ENCODE results near the gene AATK. TPM values are rescaled to one million over a fixed set of nuclear protein-coding genes. Genes with fewer than 3 reads are reported as not detected.

The AATK gene
- total and polyA plus RNA-seq, 10 of the 15 experiments (the other 5 are each of a cell fraction or from before 2014, with no cell fraction given): 0.04 TPM; not detected in 9

DNA sequence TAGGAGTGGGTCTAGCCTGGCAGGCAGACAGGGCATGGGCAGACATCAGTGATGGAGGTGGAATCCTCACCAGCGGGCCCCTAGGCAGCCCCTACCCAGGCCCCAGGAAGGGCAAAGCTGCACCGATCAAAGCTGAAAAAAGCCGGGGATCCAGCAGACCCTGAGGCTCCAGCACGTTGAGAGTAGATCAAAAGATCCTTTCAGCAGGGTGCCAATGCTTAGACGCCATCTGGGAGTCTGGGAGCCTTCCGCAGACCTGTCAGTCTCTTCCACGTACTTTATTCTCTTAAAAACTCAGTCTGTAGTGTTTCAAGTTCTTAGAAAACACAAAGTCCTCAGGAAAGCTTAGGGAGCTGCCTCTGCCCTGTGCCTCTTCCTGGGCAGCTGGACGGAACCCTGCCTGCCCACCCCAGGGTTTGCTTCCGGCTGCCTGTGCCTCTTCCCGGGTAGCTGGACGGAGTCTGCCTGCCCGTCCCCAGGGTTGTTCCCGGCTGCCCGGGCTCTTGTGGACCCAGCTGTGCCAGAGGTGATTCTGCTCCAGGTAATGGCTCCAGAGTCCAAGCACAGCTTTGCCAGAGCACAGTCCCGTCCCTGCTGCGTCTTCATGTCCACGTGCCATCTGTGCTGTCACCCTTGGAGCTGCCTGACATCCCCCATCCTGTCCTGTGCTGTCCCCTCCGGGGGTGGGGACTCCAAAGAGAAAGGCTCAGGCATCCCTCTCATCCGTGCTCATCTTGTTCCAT lies 51.5 kb downstream of the AATK start:
- CTCF ChIA-PET: interaction anchor here (0.6 kb wide), 1 partner anchor 114 kb away, joined by 4 read pairs; no protein-coding TSS in a partner anchor
- Histone ChIP-seq H4K20me1 (ENCODE audit: control insufficient read depth, insufficient read depth) (no peaks in the 10 kb centered on the region), H3K4me1 (ENCODE audit: control insufficient read depth, insufficient read depth, low read length) (no peaks in the 10 kb centered on the region), H3K4me2 (ENCODE audit: control insufficient read depth, insufficient read depth) (no peak overlapping the region), H3K4me3 (no peak overlapping the region), H3K36me3 (ENCODE audit: control insufficient read depth in 2 of 2, insufficient read depth in 2 of 2, low read length in 1 of 2) (no peaks in the 10 kb centered on the region), H3K9ac (ENCODE audit: control insufficient read depth, insufficient read depth, low read length) (no peak overlapping the region), H2AFZ (ENCODE audit: control insufficient read depth, low read depth, low read length) (no peak overlapping the region), H3K9me3 (replicated peaks; ENCODE audit: control insufficient read depth, insufficient read depth, low read length) (no peaks in the 10 kb centered on the region), H3K27ac (ENCODE audit: control insufficient read depth, insufficient read depth) (no peak overlapping the region), H3K27me3 (replicated peaks in 1 of 2; ENCODE audit: control insufficient read depth in 2 of 2, insufficient read depth in 2 of 2, low read length in 1 of 2) (no peaks in the 10 kb centered on the region; a peak in 1 of 4 replicates), H3K79me2 (ENCODE audit: control insufficient read depth, insufficient read depth, low read length) (no peaks in the 10 kb centered on the region)
- ATAC-seq (no peak), FAIRE-seq (no peak), DNase-seq (ENCODE audit: low read depth, low spot score) (no peak)
- RAD21 ChIA-PET (ENCODE audit: unreplicated experiment): no interaction called here
- BruUV-seq (replicated peaks): no TSS peak
- SMC1A ChIA-PET (ENCODE audit: uncharacterized antibody, unreplicated experiment): no interaction called here
- in situ Hi-C loops (cut with MboI): no loop called here
- 39% methylated on average over 19 of the region's 19 CpGs for WGBS (ENCODE audit: insufficient coverage, insufficient replicate concordance, low lambda C conversion rate, missing lambda C conversion rate)
- POLR2A ChIA-PET: no interaction called here
- intact Hi-C loops (cut with micrococcal nuclease; ENCODE audit: unreplicated experiment): no loop called here
- no peak for TF ChIP-seq STAT1 (conservative IDR thresholded peaks at IDR 0.05)
- TF ChIP-seq YBX1 (IDR thresholded peaks at IDR 0.05): no peak
- no peak for TF ChIP-seq SIX5 (IDR thresholded peaks at IDR 0.05; ENCODE audit: low read depth, low read length, severe bottlenecking)
- no peak for TF ChIP-seq YY1 (IDR thresholded peaks at IDR 0.05; ENCODE audit: low read depth, low read length)
- no peak for TF ChIP-seq GATAD2B (conservative IDR thresholded peaks at IDR 0.05; ENCODE audit: low read depth)
- no peak for TF ChIP-seq RB1 (IDR thresholded peaks at IDR 0.05; ENCODE audit: borderline replicate concordance)
- TF ChIP-seq EP300 (IDR thresholded peaks at IDR 0.05; ENCODE audit: borderline replicate concordance in 1 of 2, control insufficient read depth in 1 of 2, low read depth in 2 of 2, low read length in 2 of 2): no peak
- TF ChIP-seq BMI1 (IDR thresholded peaks at IDR 0.05; ENCODE audit: borderline replicate concordance): no peak
- TF ChIP-seq, protein P1, sequence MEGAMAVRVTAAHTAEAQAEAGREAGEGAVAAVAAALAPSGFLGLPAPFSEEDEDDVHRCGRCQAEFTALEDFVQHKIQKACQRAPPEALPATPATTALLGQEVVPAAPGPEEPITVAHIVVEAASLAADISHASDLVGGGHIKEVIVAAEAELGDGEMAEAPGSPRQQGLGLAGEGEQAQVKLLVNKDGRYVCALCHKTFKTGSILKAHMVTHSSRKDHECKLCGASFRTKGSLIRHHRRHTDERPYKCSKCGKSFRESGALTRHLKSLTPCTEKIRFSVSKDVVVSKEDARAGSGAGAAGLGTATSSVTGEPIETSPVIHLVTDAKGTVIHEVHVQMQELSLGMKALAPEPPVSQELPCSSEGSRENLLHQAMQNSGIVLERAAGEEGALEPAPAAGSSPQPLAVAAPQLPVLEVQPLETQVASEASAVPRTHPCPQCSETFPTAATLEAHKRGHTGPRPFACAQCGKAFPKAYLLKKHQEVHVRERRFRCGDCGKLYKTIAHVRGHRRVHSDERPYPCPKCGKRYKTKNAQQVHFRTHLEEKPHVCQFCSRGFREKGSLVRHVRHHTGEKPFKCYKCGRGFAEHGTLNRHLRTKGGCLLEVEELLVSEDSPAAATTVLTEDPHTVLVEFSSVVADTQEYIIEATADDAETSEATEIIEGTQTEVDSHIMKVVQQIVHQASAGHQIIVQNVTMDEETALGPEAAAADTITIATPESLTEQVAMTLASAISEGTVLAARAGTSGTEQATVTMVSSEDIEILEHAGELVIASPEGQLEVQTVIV (IDR thresholded peaks at IDR 0.05; ENCODE audit: borderline replicate concordance, partially characterized antibody): no peak
- TF ChIP-seq MTA3 (IDR thresholded peaks at IDR 0.05; ENCODE audit: borderline replicate concordance, low read length): no peak
- TF ChIP-seq, protein P2, sequence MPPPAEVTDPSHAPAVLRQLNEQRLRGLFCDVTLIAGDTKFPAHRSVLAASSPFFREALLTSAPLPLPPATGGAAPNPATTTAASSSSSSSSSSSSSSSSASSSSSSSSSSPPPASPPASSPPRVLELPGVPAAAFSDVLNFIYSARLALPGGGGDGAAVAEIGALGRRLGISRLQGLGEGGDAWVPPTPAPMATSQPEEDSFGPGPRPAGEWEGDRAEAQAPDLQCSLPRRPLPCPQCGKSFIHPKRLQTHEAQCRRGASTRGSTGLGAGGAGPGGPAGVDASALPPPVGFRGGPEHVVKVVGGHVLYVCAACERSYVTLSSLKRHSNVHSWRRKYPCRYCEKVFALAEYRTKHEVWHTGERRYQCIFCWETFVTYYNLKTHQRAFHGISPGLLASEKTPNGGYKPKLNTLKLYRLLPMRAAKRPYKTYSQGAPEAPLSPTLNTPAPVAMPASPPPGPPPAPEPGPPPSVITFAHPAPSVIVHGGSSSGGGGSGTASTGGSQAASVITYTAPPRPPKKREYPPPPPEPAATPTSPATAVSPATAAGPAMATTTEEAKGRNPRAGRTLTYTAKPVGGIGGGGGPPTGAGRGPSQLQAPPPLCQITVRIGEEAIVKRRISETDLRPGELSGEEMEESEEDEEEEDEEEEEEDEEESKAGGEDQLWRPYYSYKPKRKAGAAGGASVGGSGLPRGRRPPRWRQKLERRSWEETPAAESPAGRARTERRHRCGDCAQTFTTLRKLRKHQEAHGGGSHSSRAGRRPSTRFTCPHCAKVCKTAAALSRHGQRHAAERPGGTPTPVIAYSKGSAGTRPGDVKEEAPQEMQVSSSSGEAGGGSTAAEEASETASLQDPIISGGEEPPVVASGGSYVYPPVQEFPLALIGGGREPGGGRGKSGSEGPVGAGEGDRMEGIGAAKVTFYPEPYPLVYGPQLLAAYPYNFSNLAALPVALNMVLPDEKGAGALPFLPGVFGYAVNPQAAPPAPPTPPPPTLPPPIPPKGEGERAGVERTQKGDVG (CRISPR knock-in tag; IDR thresholded peaks at IDR 0.05): no peak
- no peak for TF ChIP-seq TBL1XR1 (IDR thresholded peaks at IDR 0.05; ENCODE audit: low read depth, low read length)
- TF ChIP-seq, protein P3, sequence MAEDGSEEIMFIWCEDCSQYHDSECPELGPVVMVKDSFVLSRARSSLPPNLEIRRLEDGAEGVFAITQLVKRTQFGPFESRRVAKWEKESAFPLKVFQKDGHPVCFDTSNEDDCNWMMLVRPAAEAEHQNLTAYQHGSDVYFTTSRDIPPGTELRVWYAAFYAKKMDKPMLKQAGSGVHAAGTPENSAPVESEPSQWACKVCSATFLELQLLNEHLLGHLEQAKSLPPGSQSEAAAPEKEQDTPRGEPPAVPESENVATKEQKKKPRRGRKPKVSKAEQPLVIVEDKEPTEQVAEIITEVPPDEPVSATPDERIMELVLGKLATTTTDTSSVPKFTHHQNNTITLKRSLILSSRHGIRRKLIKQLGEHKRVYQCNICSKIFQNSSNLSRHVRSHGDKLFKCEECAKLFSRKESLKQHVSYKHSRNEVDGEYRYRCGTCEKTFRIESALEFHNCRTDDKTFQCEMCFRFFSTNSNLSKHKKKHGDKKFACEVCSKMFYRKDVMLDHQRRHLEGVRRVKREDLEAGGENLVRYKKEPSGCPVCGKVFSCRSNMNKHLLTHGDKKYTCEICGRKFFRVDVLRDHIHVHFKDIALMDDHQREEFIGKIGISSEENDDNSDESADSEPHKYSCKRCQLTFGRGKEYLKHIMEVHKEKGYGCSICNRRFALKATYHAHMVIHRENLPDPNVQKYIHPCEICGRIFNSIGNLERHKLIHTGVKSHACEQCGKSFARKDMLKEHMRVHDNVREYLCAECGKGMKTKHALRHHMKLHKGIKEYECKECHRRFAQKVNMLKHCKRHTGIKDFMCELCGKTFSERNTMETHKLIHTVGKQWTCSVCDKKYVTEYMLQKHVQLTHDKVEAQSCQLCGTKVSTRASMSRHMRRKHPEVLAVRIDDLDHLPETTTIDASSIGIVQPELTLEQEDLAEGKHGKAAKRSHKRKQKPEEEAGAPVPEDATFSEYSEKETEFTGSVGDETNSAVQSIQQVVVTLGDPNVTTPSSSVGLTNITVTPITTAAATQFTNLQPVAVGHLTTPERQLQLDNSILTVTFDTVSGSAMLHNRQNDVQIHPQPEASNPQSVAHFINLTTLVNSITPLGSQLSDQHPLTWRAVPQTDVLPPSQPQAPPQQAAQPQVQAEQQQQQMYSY (CRISPR knock-in tag; IDR thresholded peaks at IDR 0.05): no peak
- no peak for TF ChIP-seq STAT3 (IDR thresholded peaks at IDR 0.05; ENCODE audit: low read depth, low read length)
- TF ChIP-seq POLR2A (IDR thresholded peaks at IDR 0.05; ENCODE audit: low read depth, low read length): no peak

All from GM12878 (cell line).